Lower lobe of right lung (tissue), 2 donors: ENCODE results near the gene OR4F6. TPM values are rescaled to one million over a fixed set of nuclear protein-coding genes. Genes with fewer than 3 reads are reported as not detected.
"Not testable (repeated sequence)": the region's sequence is repeated elsewhere in the genome, so short reads cannot be mapped to it uniquely, and the experiment has no call there.

Experiments used
- ATAC-seq, 2 donors: fragments of 200-7000 bp; cut with Tn5 transposase; one replicate each; pipeline ENCODE4 v1.9.1; 2020 to 2022; ENCODE audit warnings: mild to moderate bottlenecking in 2 of 2, moderate library complexity in 2 of 2
- DNase-seq: peaks from one replicate; pipeline ENCODE4 v3.0.0-alpha.2; 2020
- H3K27ac ChIP-seq: fragments of 200-600 bp; one replicate; pipeline ENCODE4 v1.8.0; 2022
- H3K27me3 ChIP-seq: fragments of 200-600 bp; one replicate; pipeline ENCODE4 v1.8.0; 2022; ENCODE audit warnings: low read depth
- H3K36me3 ChIP-seq: fragments of 200-600 bp; one replicate; pipeline ENCODE4 v1.8.0; 2022; ENCODE audit warnings: mild to moderate bottlenecking
- H3K4me1 ChIP-seq: fragments of 200-600 bp; one replicate; pipeline ENCODE4 v1.8.0; 2022
- H3K4me3 ChIP-seq: fragments of 200-600 bp; one replicate; pipeline ENCODE4 v1.8.0; 2022; ENCODE audit warnings: mild to moderate bottlenecking
- H3K9me3 ChIP-seq: fragments of 200-600 bp; one replicate; pipeline ENCODE4 v1.8.0; 2022
- CTCF ChIP-seq: fragments of 200-600 bp; IDR thresholded peaks from one replicate; pipeline ENCODE4 v1.8.0; 2022; ENCODE audit warnings: antibody characterized with exemption, mild to moderate bottlenecking
- intact Hi-C: fragments of 100-400 bp; cut with DNase I; formaldehyde crosslinking; loops from one replicate; pipeline ENCODE4 v1.11.0; 2022
- long read RNA-seq: library from polyadenylated mRNA; unstranded; transcript quantifications from one replicate; pipeline ENCODE4 v2.0.0, GENCODE V29; 2021
- total RNA-seq: library from RNA; stranded (reverse); fragmentation: NEBNext Ultra II Directional; extraction: Animal tissue kit (Norgen Biotek cat#: 25700); gene quantifications from one replicate; pipeline ENCODE4 v1.2.1, GENCODE V29; 2021
- donor health status: DM: no; HTN: yes; CAD: no; lungs with severe emphysema.

The OR4F6 gene
- not detected for total RNA-seq
- long read RNA-seq = 0 reads

- intact Hi-C loops = no loop called here
- no peak for TF ChIP-seq CTCF
- ATAC-seq (no peak), DNase-seq (no peak)
- Histone ChIP-seq H3K27ac (no peak within 1 kb of the TSS), H3K36me3 (no peaks in the 10 kb centered on the region), H3K4me1 (no peaks in the 10 kb centered on the region), H3K27me3 (peaks cover 4% of the 10 kb centered on the region), H3K4me3 (no peak within 1 kb of the TSS), H3K9me3 (no peaks in the 10 kb centered on the region)
Measured at GRCh38 chr15:101803209-101803608, at the start of gene OR4F6. OR4F6 (plus strand) TSS chr15:101803509; CDS start chr15:101805720, 2,211 bp downstream.

GRCh38 chr15:101764669-101765339 lies 38.5 kb upstream of the OR4F6 start:
- peak; percentile 35 for DNase-seq
- H3K9me3 ChIP-seq, H3K4me1 ChIP-seq, H3K4me3 ChIP-seq, H3K27ac ChIP-seq, H3K27me3 ChIP-seq, intact Hi-C loops, H3K36me3 ChIP-seq, ATAC-seq: not testable (repeated sequence)

DNA sequence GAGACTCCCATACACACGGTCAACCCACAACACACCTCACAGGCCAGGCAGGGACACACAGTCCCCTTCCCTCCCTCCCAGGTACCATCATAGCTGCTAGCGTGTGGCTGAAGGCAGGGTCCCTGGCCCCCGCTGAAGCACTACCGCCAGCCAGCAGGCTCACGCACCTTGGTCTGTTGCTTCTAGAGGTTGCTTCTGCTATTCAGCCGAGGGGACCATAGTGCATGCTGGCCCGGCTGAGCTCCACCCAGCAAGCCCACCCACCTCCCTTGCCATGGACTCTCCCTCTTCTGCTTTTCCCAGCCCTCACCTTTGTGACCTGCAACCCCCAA lies 38.0 kb upstream of the OR4F6 start:
- H3K36me3 ChIP-seq, H3K27me3 ChIP-seq, H3K4me1 ChIP-seq, H3K27ac ChIP-seq, ATAC-seq, H3K9me3 ChIP-seq, H3K4me3 ChIP-seq, intact Hi-C loops: not testable (repeated sequence)
- peak; percentile 20 for DNase-seq

GRCh38 chr15:101765772-101766456 lies 37.4 kb upstream of the OR4F6 start:
- Histone ChIP-seq H3K4me3 (no peak overlapping the region), H3K9me3 (no peaks in the 10 kb centered on the region), H3K4me1 (no peaks in the 10 kb centered on the region), H3K36me3 (no peaks in the 10 kb centered on the region), H3K27ac (no peak overlapping the region), H3K27me3 (no peaks in the 10 kb centered on the region)
- DNase-seq (peak; percentile 20), ATAC-seq (no peak)
- TF ChIP-seq CTCF = no peak
- intact Hi-C loops = no loop called here

DNA sequence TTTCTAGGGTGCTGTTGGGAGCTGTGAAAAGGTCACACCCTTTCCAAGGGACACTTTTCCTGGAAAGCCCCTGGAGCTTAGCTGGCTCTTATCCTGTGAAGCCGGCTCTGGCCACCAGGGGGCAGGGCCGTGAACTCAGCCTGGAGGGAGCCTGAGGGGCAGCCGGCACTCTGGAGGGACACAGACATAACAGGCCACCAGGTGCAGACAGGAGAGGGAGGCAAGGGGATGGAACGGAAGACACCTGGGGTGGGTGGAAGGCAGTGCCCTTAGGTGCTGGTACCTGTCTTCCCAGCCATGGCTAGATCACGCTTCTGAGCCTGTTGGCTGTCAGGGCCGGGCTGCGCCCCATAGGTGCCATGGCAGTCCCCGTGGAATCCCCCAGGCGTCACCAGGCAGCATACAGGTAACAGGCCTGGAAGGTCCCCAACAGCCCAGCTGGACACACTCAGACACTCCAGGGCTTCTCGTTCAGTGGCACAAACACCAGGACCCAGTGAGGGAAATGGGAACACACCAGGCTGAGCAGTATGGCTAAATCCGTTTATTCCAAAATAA lies 36.1 kb upstream of the OR4F6 start:
- H3K27ac ChIP-seq, ATAC-seq, H3K4me1 ChIP-seq, H3K4me3 ChIP-seq, intact Hi-C loops, H3K9me3 ChIP-seq, H3K27me3 ChIP-seq, H3K36me3 ChIP-seq: not testable (repeated sequence)
- peak; percentile 20 for DNase-seq

GRCh38 chr15:101772921-101773320 lies 30.4 kb upstream of the OR4F6 start:
- H3K27me3 ChIP-seq = no peaks in the 10 kb centered on the region
- H3K27ac ChIP-seq = no peak overlapping the region
- DNase-seq = no peak
- H3K9me3 ChIP-seq = no peaks in the 10 kb centered on the region
- H3K4me3 ChIP-seq = no peak overlapping the region
- no peak for ATAC-seq
- H3K4me1 ChIP-seq = no peaks in the 10 kb centered on the region
- intact Hi-C loops = no loop called here
- no peak for TF ChIP-seq CTCF
- H3K36me3 ChIP-seq = no peaks in the 10 kb centered on the region

DNA sequence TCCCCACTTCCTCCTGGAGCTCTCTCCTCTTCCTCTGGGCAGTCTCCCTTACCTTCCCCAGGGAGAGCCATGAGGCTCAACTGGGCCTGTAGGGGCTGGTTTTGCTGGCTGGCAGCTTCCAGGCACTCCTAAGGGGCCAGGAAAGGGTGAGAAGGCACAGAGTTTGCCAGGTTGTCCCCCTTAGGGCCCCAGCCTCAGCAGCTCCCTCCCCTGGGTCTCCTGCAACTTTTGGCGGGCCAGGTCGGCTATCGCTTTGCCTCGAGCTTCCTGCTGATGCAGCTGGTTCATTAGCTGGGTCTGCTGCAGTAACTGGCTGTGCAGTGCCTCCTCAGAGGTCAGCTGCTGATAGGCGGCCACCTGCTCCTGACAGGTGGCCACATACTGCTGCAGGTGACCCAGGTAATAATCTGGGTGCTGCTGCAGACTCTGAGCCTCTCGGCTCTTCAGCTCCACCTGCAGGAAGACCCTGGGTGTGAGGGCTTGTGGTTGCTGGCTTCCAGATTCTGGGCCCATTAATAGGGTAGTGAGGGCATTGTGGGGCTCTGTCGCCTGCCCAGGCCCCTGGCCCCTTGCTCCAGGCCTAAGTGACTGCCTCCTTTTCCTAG lies 29.7 kb upstream of the OR4F6 start:
- no peaks in the 10 kb centered on the region for H3K36me3 ChIP-seq
- no peak overlapping the region for H3K4me3 ChIP-seq
- no peaks in the 10 kb centered on the region for H3K4me1 ChIP-seq
- peak; percentile 9 for TF ChIP-seq CTCF
- H3K9me3 ChIP-seq = no peaks in the 10 kb centered on the region
- H3K27me3 ChIP-seq = no peaks in the 10 kb centered on the region
- ATAC-seq (no peak), DNase-seq (no peak)
- intact Hi-C loops = no loop called here
- H3K27ac ChIP-seq = no peak overlapping the region
